ENCODE data around the gene ST6GAL1. TPM values are rescaled to one million over a fixed set of nuclear protein-coding genes. Genes with fewer than 3 reads are reported as not detected.

ST6GAL1 gene, protein sequence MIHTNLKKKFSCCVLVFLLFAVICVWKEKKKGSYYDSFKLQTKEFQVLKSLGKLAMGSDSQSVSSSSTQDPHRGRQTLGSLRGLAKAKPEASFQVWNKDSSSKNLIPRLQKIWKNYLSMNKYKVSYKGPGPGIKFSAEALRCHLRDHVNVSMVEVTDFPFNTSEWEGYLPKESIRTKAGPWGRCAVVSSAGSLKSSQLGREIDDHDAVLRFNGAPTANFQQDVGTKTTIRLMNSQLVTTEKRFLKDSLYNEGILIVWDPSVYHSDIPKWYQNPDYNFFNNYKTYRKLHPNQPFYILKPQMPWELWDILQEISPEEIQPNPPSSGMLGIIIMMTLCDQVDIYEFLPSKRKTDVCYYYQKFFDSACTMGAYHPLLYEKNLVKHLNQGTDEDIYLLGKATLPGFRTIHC
- total RNA-seq (2021) (25.6 and 41.4 TPM in 2 replicates), Bru-seq, nascent RNA (percentile 60 among the genes with signal in this experiment), BruChase-seq, experiment 1, labeled RNA remaining after a 2-hour chase (percentile 67 among the genes with signal in this experiment), BruChase-seq, experiment 2, labeled RNA remaining after a 6-hour chase (percentile 56 among the genes with signal in this experiment)
- long read RNA-seq, full-length matches to known transcripts, result 6 of 14 reads
- long read RNA-seq, partial matches to known transcripts, result 0 of 14 reads
- long read RNA-seq, other reads (novel, unspliced or antisense), result 8 of 14 reads

DNA sequence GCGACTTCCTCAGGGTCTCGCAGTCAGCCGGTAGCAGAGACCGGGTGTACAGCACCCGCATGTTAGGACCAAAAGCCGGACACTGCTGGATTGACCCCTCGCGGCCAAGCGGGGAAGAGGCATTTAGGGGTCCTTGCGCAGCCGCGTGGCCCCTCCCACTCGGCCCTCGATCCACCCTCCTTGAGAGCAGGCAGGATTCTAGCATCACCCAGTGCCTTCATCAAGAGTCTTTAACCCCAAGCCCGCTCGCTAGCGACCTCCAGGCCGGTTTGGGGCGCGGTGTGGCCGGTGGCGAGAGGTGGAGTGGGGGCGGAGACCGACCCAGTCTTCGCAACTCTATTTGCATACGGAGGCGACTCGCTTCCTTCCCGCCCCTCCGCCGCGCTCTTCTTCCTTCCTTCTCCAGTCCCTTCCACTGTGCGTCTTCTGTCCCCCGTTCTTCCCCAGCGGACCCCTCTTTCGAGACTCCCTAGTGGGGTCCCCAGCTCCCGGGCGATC lies at the start of gene ST6GAL1:
Gene ST6GAL1 (plus strand): TSS at position 384 of the 498 bp plus-strand sequence. CDS start 112,178 bp downstream, outside the sequence.
- CTCF ChIA-PET, result interaction anchor here (0.6 kb wide), 1 partner anchor 1484 kb away, joined by 4 read pairs; no protein-coding TSS in a partner anchor

DNA sequence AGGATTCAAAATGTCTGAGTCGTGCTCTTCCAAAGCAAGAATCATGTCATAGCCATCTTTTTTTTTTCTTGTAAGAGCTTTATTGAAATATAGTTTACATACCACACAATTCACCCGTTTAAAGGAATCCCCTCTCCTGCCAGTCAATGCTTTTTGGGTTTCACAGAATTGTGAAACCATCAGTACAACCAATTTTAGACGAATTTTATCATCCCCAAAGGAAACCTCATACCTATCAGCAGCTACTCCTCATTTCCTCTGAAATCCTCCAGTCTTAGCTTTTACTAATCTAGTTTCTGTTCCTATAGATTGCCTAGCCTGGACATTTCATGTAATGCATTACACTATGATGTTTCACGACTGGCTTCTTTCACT lies 48.2 kb upstream of the ST6GAL1 start:
- no peaks in the 10 kb centered on the region for H3K79me2 ChIP-seq (ENCODE audit: low read depth)
- intact Hi-C loops (cut with micrococcal nuclease; ENCODE audit: unreplicated experiment), result no loop called here
- no peaks in the 10 kb centered on the region for H4K20me1 ChIP-seq (ENCODE audit: insufficient read depth)
- no peak overlapping the region for H3K27ac ChIP-seq
- no peaks in the 10 kb centered on the region for H3K27me3 ChIP-seq (ENCODE audit: insufficient read depth, low read depth)
- H3F3A ChIP-seq (ENCODE audit: insufficient read depth, low read depth), result no peaks in the 10 kb centered on the region
- no peak for DNase-seq
- BruUV-seq (replicated peaks), result no TSS peak
- TF ChIP-seq EZH2 (IDR thresholded peaks at IDR 0.05; ENCODE audit: low read depth), result no peak
- TF ChIP-seq, protein P1, sequence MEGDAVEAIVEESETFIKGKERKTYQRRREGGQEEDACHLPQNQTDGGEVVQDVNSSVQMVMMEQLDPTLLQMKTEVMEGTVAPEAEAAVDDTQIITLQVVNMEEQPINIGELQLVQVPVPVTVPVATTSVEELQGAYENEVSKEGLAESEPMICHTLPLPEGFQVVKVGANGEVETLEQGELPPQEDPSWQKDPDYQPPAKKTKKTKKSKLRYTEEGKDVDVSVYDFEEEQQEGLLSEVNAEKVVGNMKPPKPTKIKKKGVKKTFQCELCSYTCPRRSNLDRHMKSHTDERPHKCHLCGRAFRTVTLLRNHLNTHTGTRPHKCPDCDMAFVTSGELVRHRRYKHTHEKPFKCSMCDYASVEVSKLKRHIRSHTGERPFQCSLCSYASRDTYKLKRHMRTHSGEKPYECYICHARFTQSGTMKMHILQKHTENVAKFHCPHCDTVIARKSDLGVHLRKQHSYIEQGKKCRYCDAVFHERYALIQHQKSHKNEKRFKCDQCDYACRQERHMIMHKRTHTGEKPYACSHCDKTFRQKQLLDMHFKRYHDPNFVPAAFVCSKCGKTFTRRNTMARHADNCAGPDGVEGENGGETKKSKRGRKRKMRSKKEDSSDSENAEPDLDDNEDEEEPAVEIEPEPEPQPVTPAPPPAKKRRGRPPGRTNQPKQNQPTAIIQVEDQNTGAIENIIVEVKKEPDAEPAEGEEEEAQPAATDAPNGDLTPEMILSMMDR (conservative IDR thresholded peaks at IDR 0.05), result no peak
- peaks cover 5% of the 10 kb centered on the region; the same call in 1 of the 2 replicates for H3K4me1 ChIP-seq (replicated peaks; ENCODE audit: insufficient read depth)
- H2AFZ ChIP-seq, result peak overlapping the region; percentile 9; the same call in 1 of the 2 replicates
- 0 out of 2 replicates have a peak, but pooled peaks cover 1% of the 10 kb centered on the region for H3K9me3 ChIP-seq (ENCODE audit: insufficient read depth, low read depth)
- no peak overlapping the region for H3K4me2 ChIP-seq
- H3K36me3 ChIP-seq (ENCODE audit: low read depth), result no peaks in the 10 kb centered on the region
- ChIA-PET POLR2A (ENCODE audit: unreplicated experiment) (no interaction called here), CTCF (no interaction called here)
- H3K9me2 ChIP-seq (ENCODE audit: insufficient read depth), result no peaks in the 10 kb centered on the region
- no peak overlapping the region for H3K4me3 ChIP-seq

More for the DNA sequence above, at the start of gene ST6GAL1:
- Histone ChIP-seq H3K4me2 (peak within 1 kb of the TSS; percentile 96), H2AFZ (peak within 1 kb of the TSS; percentile 94), H3K4me1 (replicated peaks; ENCODE audit: insufficient read depth) (peaks cover 12% of the 10 kb centered on the region), H4K20me1 (ENCODE audit: insufficient read depth) (peaks cover 5% of the 10 kb centered on the region; the same call in 1 of the 2 replicates), H3F3A (ENCODE audit: insufficient read depth, low read depth) (peaks cover 19% of the 10 kb centered on the region; the same call in 1 of the 2 replicates), H3K9me2 (ENCODE audit: insufficient read depth) (no peaks in the 10 kb centered on the region), H3K27ac (no peak within 1 kb of the TSS), H3K4me3 (peak within 1 kb of the TSS; percentile 97), H3K9me3 (ENCODE audit: insufficient read depth, low read depth) (no peaks in the 10 kb centered on the region), H3K79me2 (ENCODE audit: low read depth) (no peaks in the 10 kb centered on the region), H3K36me3 (ENCODE audit: low read depth) (no peaks in the 10 kb centered on the region), H3K27me3 (ENCODE audit: insufficient read depth, low read depth) (no peaks in the 10 kb centered on the region)
- TF ChIP-seq EZH2 (IDR thresholded peaks at IDR 0.05; ENCODE audit: low read depth), result no peak
- TF ChIP-seq, protein P1 (conservative IDR thresholded peaks at IDR 0.05), result peak; percentile 58
- peak; percentile 69 to 71 for DNase-seq
- intact Hi-C loops (cut with micrococcal nuclease; ENCODE audit: unreplicated experiment), result loop anchor here (1.0 to 10.0 kb wide), 6 partner anchors 61 to 315 kb away; partner anchors contain the start of gene AHSG
- POLR2A ChIA-PET (ENCODE audit: unreplicated experiment), result no interaction called here
- BruUV-seq (replicated peaks), result no TSS peak

DNA sequence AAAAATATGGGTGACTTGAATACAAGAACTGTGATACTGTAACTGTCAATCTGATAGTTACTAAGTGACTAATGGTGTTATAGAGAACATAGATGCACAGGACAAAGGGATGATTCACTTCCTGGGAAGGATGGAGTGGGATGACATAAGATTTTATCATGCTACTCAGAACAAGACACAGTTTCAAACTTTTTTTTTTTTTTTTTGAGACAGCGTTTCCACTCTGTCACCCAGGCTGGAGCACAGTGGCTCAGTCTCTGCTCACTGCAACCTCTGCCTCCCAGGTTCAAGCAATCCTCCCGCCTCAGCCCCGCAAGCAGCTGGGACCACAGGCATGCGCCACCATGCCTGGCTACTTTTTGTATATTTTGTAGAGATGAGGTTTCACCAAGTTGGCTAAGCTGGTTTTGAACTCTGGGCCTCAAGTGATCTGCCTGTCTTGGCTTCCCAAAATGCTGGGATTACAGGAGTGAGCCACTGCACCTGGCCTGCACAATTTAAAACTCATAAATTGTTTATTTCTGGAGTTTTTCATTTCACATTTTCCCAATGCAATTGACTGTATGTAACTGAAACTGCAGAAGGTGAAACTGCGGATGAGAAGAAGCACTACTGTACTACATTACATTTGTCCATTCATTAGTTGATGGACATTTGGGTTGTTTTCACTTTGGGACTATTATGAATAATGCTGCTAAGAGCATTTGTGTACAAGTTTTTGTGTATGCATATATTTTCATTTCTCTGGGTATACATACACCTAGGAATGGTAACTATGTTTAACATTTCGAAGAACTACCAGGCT lies 47.2 kb upstream of the ST6GAL1 start:
- Histone ChIP-seq H3K27ac (no peak overlapping the region), H3K36me3 (ENCODE audit: low read depth) (no peaks in the 10 kb centered on the region), H3K9me3 (ENCODE audit: insufficient read depth, low read depth) (no peaks in the 10 kb centered on the region), H3K79me2 (ENCODE audit: low read depth) (no peaks in the 10 kb centered on the region), H3F3A (ENCODE audit: insufficient read depth, low read depth) (no peaks in the 10 kb centered on the region), H3K4me3 (no peak overlapping the region), H3K27me3 (ENCODE audit: insufficient read depth, low read depth) (no peaks in the 10 kb centered on the region), H3K4me1 (replicated peaks; ENCODE audit: insufficient read depth) (peaks cover 5% of the 10 kb centered on the region; the same call in 1 of the 2 replicates), H4K20me1 (ENCODE audit: insufficient read depth) (no peaks in the 10 kb centered on the region), H2AFZ (no peak overlapping the region), H3K9me2 (ENCODE audit: insufficient read depth) (no peaks in the 10 kb centered on the region), H3K4me2 (no peak overlapping the region)
- CTCF ChIA-PET, result no interaction called here
- no TSS peak for BruUV-seq (replicated peaks)
- TF ChIP-seq, protein P1 (conservative IDR thresholded peaks at IDR 0.05), result no peak
- TF ChIP-seq EZH2 (IDR thresholded peaks at IDR 0.05; ENCODE audit: low read depth), result no peak
- intact Hi-C loops (cut with micrococcal nuclease; ENCODE audit: unreplicated experiment), result no loop called here
- POLR2A ChIA-PET (ENCODE audit: unreplicated experiment), result no interaction called here
- DNase-seq, result peak in 1 of 2 experiments; percentile 65

All from PC-9 (cell line).